Erythroblast (primary cell): ENCODE data around the gene C2orf81.
A peak's percentile ranks its signal among the peaks of the same experiment; 100 is the strongest.

Experiments
- GATA1 ChIP-seq: IDR thresholded peaks from 2 replicates; pipeline ENCODE4 v1.6.1; 2011; ENCODE audit warnings: low read depth, mild to moderate bottlenecking, control low read depth, low read length, moderate library complexity
- POLR2A ChIP-seq: IDR thresholded peaks from 2 replicates; pipeline ENCODE4 v1.6.1; 2011; ENCODE audit warnings: mild to moderate bottlenecking, low read length

DNA sequence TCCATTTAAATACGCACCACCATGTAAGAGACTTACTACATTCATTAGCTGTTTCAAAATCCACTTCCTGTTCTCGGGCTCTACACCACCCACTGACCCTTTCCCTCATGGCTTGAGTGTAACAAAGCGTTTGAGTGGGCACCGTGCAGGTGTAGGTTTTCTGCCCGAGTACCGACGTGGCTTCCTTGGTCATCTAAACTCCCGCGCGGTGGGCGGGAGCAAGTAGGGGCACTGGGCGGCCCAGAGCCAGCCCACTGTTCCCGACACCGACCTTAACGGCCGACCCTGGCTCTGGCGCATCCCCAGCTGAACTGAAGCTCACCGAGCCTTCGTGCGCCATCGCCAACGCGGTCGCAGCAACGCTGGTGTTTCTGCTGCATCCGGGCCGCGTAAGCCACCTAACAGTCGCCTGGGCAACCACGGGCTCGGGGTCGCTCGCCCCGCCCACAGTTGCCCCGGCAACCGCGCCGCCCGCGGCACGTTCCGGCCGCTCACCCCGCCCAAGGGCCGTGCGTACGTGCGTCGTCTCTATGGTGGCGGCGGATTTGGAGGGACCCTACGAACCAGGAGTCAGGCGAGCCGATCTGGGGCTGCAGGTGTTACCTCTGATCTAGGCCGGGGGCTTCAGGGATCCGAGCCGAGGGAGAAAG lies at the start of gene C2orf81, which contains the start of gene WDR54:
- TF ChIP-seq POLR2A (peak; percentile 33), GATA1 (no peak)
